HG02678 (cell line): Measurements from ENCODE around the gene SLC25A21.

Source experiments
- ATAC-seq: cut with Tn5 transposase; IDR thresholded peaks from one replicate; pipeline ENCODE4 v1.9.1; 2021; ENCODE audit warnings: mild to moderate bottlenecking, moderate library complexity; ENCODE audit not compliant: unreplicated experiment

SLC25A21 gene

GRCh38 chr14:36657399-36658122, 514.8 kb downstream of the SLC25A21 start:
- no peak for ATAC-seq

GRCh38 chr14:36656687-36657398, 515.6 kb downstream of the SLC25A21 start:
- no peak for ATAC-seq

GRCh38 chr14:36655963-36656686, 516.3 kb downstream of the SLC25A21 start:
- ATAC-seq = no peak

- ATAC-seq = no peak
These were observed 516.8 kb downstream of the SLC25A21 start for GRCh38 chr14:36655571-36655962.

- no peak for ATAC-seq
These were observed 517.5 kb downstream of the SLC25A21 start for GRCh38 chr14:36654794-36655381.

- ATAC-seq = no peak
These were observed 518.2 kb downstream of the SLC25A21 start for GRCh38 chr14:36653962-36654793.

GRCh38 chr14:36653413-36653812, 519.0 kb downstream of the SLC25A21 start:
- no peak for ATAC-seq

GRCh38 chr14:36652542-36653201, 519.7 kb downstream of the SLC25A21 start:
- no peak for ATAC-seq

- no peak for ATAC-seq
These were observed 522.3 kb downstream of the SLC25A21 start for GRCh38 chr14:36649872-36650650.

- ATAC-seq = no peak
These were observed 524.3 kb downstream of the SLC25A21 start for GRCh38 chr14:36647824-36648753.

GRCh38 chr14:36647417-36647823, 525.0 kb downstream of the SLC25A21 start:
- ATAC-seq = no peak

GRCh38 chr14:36646664-36647416, 525.6 kb downstream of the SLC25A21 start:
- ATAC-seq = no peak

GRCh38 chr14:36633580-36633979, 538.8 kb downstream of the SLC25A21 start:
- ATAC-seq = no peak
